HepG2 (cell line): ENCODE measurements around the gene SLC22A23. TPM values are rescaled to one million over a fixed set of nuclear protein-coding genes. Genes with fewer than 3 reads are reported as not detected.
A peak's percentile ranks its signal among the peaks of the same experiment; 100 is the strongest.

Experiments
- ATAC-seq: fragments of 200-7000 bp; cut with Tn5 transposase; 3 replicates; pipeline ENCODE4 v1.9.1; 2020; ENCODE audit warnings: mild to moderate bottlenecking, moderate library complexity
- BruUV-seq: library from RNA; stranded (reverse); fragments of 400-500 nt; replicated peaks from 2 replicates; lab custom pipeline; 2021; lab: Mats Ljungman, UMichigan
- CTCF ChIA-PET: fragments of 300-600 bp; formaldehyde crosslinking; extraction: SDS; loops from one replicate; lab custom pipeline; 2021; ENCODE audit warnings: low total read pairs, inconsistent platforms, low intra/inter-chr PET ratio; lab: Yijun Ruan, JAX
- POLR2A ChIA-PET: fragments of 350-600 bp; sonication (Branson Sonifier 250); formaldehyde crosslinking; loops from one replicate; lab custom pipeline; 2020; ENCODE audit warnings: antibody characterized with exemption, inconsistent platforms; lab: Yijun Ruan, JAX
- DNase-seq: peaks from one replicate; pipeline ENCODE4 v3.0.0-alpha.2; 2015; ENCODE audit warnings: low spot score
- FAIRE-seq: peaks from 3 replicates; lab custom pipeline; 2011; peaks lifted over from hg19 to GRCh38; lab: Jason Lieb, UNC
- H2AFZ ChIP-seq: one replicate; pipeline ENCODE4 v1.6.1; 2011; ENCODE audit warnings: low read length, inconsistent platforms
- H3K27ac ChIP-seq: fragments of 300-600 bp; 3 replicates; pipeline ENCODE4 v1.8.0; 2011; ENCODE audit warnings: mixed run types, mild to moderate bottlenecking, mixed read lengths, low read length, inconsistent platforms; ENCODE audit not compliant: insufficient read depth; ENCODE audit errors: extremely low read length
- H3K27me3 ChIP-seq, 2 experiments: fragments of 200-600 bp in 1 of 2; 2 replicates in 1 of 2; 3 replicates in 1 of 2; pipeline versions ENCODE4 v1.6.0 to v1.8.0; 2011; ENCODE audit warnings: low read length in 2 of 2, mild to moderate bottlenecking in 2 of 2, moderate library complexity in 2 of 2, inconsistent platforms in 1 of 2; ENCODE audit not compliant: insufficient read depth in 2 of 2, control insufficient read depth in 1 of 2
- H3K36me3 ChIP-seq, 2 experiments: fragments of 200-600 bp in 1 of 2; replicated peaks in 1 of 2; 2 replicates in 1 of 2; 3 replicates in 1 of 2; pipeline versions ENCODE4 v1.5.1 to v1.8.0; 2011; ENCODE audit warnings: low read length in 2 of 2, inconsistent platforms in 1 of 2; ENCODE audit not compliant: insufficient read depth in 2 of 2, control insufficient read depth in 1 of 2
- H3K4me1 ChIP-seq: 2 replicates; pipeline ENCODE4 v1.5.1; 2012; ENCODE audit warnings: low read length, inconsistent platforms; ENCODE audit not compliant: insufficient read depth
- H3K4me2 ChIP-seq: 2 replicates; pipeline ENCODE4 v1.6.0; 2011; ENCODE audit warnings: low read depth, low read length, inconsistent platforms
- H3K4me3 ChIP-seq, 3 experiments: fragments of 200-600 bp in 1 of 3; sonication (generic), shearing (Covaris generic) in 1 of 3; replicated peaks in 1 of 3; 2 replicates each; pipeline ENCODE4 v1.5.1; 2011 to 2016; ENCODE audit warnings: low read length in 3 of 3, inconsistent platforms in 2 of 3, low read depth in 2 of 3, mild to moderate bottlenecking in 2 of 3, control low read depth in 1 of 3, mixed read lengths in 1 of 3; ENCODE audit not compliant: insufficient read depth in 1 of 3
- H3K79me2 ChIP-seq: one replicate; pipeline ENCODE4 v1.6.1; 2011; ENCODE audit warnings: low read length, inconsistent platforms; ENCODE audit not compliant: insufficient read depth
- H3K9ac ChIP-seq: 2 replicates; pipeline ENCODE4 v1.6.0; 2011; ENCODE audit warnings: mild to moderate bottlenecking, low read depth, low read length, inconsistent platforms; ENCODE audit not compliant: insufficient read depth
- H3K9me3 ChIP-seq: 2 replicates; pipeline ENCODE4 v1.5.1; 2012; ENCODE audit warnings: mild to moderate bottlenecking, low read length
- H4K20me1 ChIP-seq: 2 replicates; pipeline ENCODE4 v1.6.0; 2011; ENCODE audit warnings: inconsistent platforms, mild to moderate bottlenecking, low read length, moderate library complexity; ENCODE audit not compliant: insufficient read depth
- ARID2 ChIP-seq: sonication (generic); formaldehyde crosslinking; IDR thresholded peaks from 2 replicates; pipeline ENCODE4 v1.8.1; 2022; ENCODE audit warnings: mild to moderate bottlenecking, missing genetic modification reagents, borderline replicate concordance
- CREB1 ChIP-seq, 2 experiments: fragments of 450-650 bp in 1 of 2; IDR thresholded peaks; 2 replicates each; pipeline ENCODE4 v1.6.1; 2016 to 2017; ENCODE audit warnings: control low read depth in 1 of 2, mild to moderate bottlenecking in 1 of 2, missing compliant biosample characterization in 1 of 2, missing genetic modification characterization in 1 of 2
- FOSL2 ChIP-seq: sonication (generic); formaldehyde crosslinking; IDR thresholded peaks from 2 replicates; pipeline ENCODE4 v1.4.0; 2020; ENCODE audit warnings: missing genetic modification reagents
- FOXC1 ChIP-seq: sonication (generic); formaldehyde crosslinking; IDR thresholded peaks from 2 replicates; pipeline ENCODE4 v1.8.0; 2022; ENCODE audit warnings: mild to moderate bottlenecking, missing genetic modification reagents, borderline replicate concordance
- MED1 ChIP-seq: sonication (generic); formaldehyde crosslinking; IDR thresholded peaks from 2 replicates; pipeline ENCODE4 v1.4.0; 2020; ENCODE audit warnings: missing genetic modification reagents
- NCOR1 ChIP-seq: fragments of 200-600 bp; sonication (generic); IDR thresholded peaks from 2 replicates; pipeline ENCODE4 v1.7.0; 2017; ENCODE audit warnings: antibody characterized with exemption, low read length, borderline replicate concordance
- PCBP2 ChIP-seq: fragments of 200-400 bp; formaldehyde crosslinking; optimal IDR thresholded peaks from 2 replicates; pipeline ENCODE3; 2018; ENCODE audit warnings: low read length, low read depth; ENCODE audit not compliant: poor library complexity, severe bottlenecking
- POLR2G ChIP-seq: fragments of 200-400 bp; formaldehyde crosslinking; IDR thresholded peaks from 2 replicates; pipeline ENCODE4 v1.6.1; 2018; ENCODE audit warnings: mild to moderate bottlenecking, low read depth, low read length, moderate library complexity
- YEATS4 ChIP-seq: sonication (generic); formaldehyde crosslinking; IDR thresholded peaks from 2 replicates; pipeline ENCODE4 v1.4.0; 2020; ENCODE audit warnings: missing genetic modification reagents, borderline replicate concordance
- ZBTB38 ChIP-seq: sonication (generic); formaldehyde crosslinking; IDR thresholded peaks from 2 replicates; pipeline ENCODE4 v1.5.1; 2020; ENCODE audit warnings: mild to moderate bottlenecking, missing genetic modification reagents
- ZNF24 ChIP-seq: fragments of 450-650 bp; IDR thresholded peaks from 2 replicates; pipeline ENCODE4 v1.6.1; 2017; ENCODE audit warnings: antibody characterized with exemption, mild to moderate bottlenecking
- ZNF329 ChIP-seq: sonication (generic); formaldehyde crosslinking; IDR thresholded peaks from 2 replicates; pipeline ENCODE4 v1.9.0; 2021; ENCODE audit warnings: low read depth, mild to moderate bottlenecking, missing genetic modification reagents
- ZSCAN12 ChIP-seq: sonication (generic); formaldehyde crosslinking; IDR thresholded peaks from 2 replicates; pipeline ENCODE4 v1.9.0; 2021; ENCODE audit warnings: mild to moderate bottlenecking, missing genetic modification reagents
- WGBS: methylation state at CpG from one replicate; pipeline ENCODE4 v1.1.6; 2017; ENCODE audit warnings: low lambda C conversion rate; 5-methylcytosine and 5-hydroxymethylcytosine counted together
- in situ Hi-C: cut with HindIII; loops from 2 replicates; pipeline ENCODE4 v1.10.0; 2017; ENCODE audit warnings: low pct_unique_long_range_greater_than_20kb; ENCODE audit not compliant: extremely low pct_ligation_motif_present
- intact Hi-C: fragments of 100-400 bp; cut with micrococcal nuclease; formaldehyde crosslinking; loops from one replicate; pipeline ENCODE4 v1.10.0; 2022; ENCODE audit not compliant: unreplicated experiment
- polyA plus RNA-seq, 8 experiments: library from polyadenylated mRNA; depleted of rRNA in 3 of 8; stranded (reverse) in 7 of 8; unstranded in 1 of 8; fragments of >200 nt; fragmentation: Illumina TruSeq in 4 of 8; extraction: Trizol in 4 of 8; gene quantifications; 2 replicates each; pipeline versions ENCODE4 v1.2.1 to v1.2.3, GENCODE V29; 2011 to 2016; ENCODE audit warnings: low read depth in 4 of 8, missing spikeins in 1 of 8, mixed read lengths in 1 of 8; ENCODE audit not compliant: insufficient read depth in 1 of 8
- total RNA-seq, 5 experiments: library from RNA; depleted of rRNA; stranded (reverse); fragments of >200 nt; fragmentation: Illumina TruSeq; extraction: Trizol; gene quantifications; 2 replicates each; pipeline ENCODE4 v1.2.3, GENCODE V29; 2016; ENCODE audit warnings: low read depth in 1 of 5
- TF ChIP-seq, protein P1 (sequence below): sonication (generic); IDR thresholded peaks from 2 replicates; pipeline ENCODE4 v1.6.1; 2016; ENCODE audit warnings: low read depth, borderline replicate concordance
- TF ChIP-seq, protein P2 (sequence below): IDR thresholded peaks from 2 replicates; pipeline ENCODE4 v1.6.1; 2016

Gene SLC22A23
- total and polyA plus RNA-seq, 2 of the 13 experiments (the other 11 are each of a cell fraction or from before 2014, with no cell fraction given), result 11.8 to 17.5 TPM

GRCh38 chr6:3446184-3446583, 10.7 kb downstream of the SLC22A23 start:
- H3K9me3 ChIP-seq, result no peaks in the 10 kb centered on the region
- DNase-seq (no peak), FAIRE-seq (no peak), ATAC-seq (no peak)
- WGBS, result 100% methylated on average over 4 of the region's 4 CpGs
- H3K4me1 ChIP-seq, result peaks cover 63% of the 10 kb centered on the region
- intact Hi-C loops, result no loop called here
- TF ChIP-seq FOXC1 (no peak), PCBP2 (no peak), YEATS4 (no peak)
- ChIA-PET CTCF (no interaction called here), POLR2A (interaction anchor here (0.6 kb wide), 1 partner anchor 544 kb away, joined by 3 read pairs; no protein-coding TSS in a partner anchor)
- no peak overlapping the region for H3K4me3 ChIP-seq
- H3K27me3 ChIP-seq, result no peaks in the 10 kb centered on the region
- no peak overlapping the region for H3K27ac ChIP-seq
- H3K9ac ChIP-seq, result no peak overlapping the region
- no peak overlapping the region for H2AFZ ChIP-seq
- in situ Hi-C loops, result no loop called here
- no TSS peak for BruUV-seq
- H3K79me2 ChIP-seq, result peaks cover 87% of the 10 kb centered on the region
- no peak overlapping the region for H3K4me2 ChIP-seq
- H4K20me1 ChIP-seq, result peaks cover 45% of the 10 kb centered on the region
- H3K36me3 ChIP-seq, result peaks cover 2 to 41% of the 10 kb centered on the region in 2 experiments; a peak in 3 of 5 replicates

GRCh38 chr6:3444276-3445088, 12.4 kb downstream of the SLC22A23 start:
- Histone ChIP-seq H3K4me2 (peak overlapping the region; percentile 55), H4K20me1 (peaks cover 42% of the 10 kb centered on the region; the same call in 1 of the 2 replicates), H3K4me1 (peaks cover 67% of the 10 kb centered on the region), H3K4me3 (peak overlapping the region in 1 of 3 experiments; percentile 13; a peak in 1 of 6 replicates), H2AFZ (no peak overlapping the region), H3K9ac (peak overlapping the region; percentile 12; the same call in 1 of the 2 replicates), H3K27ac (peak overlapping the region; percentile 63), H3K36me3 (peaks cover 2 to 34% of the 10 kb centered on the region in 2 experiments; a peak in 3 of 5 replicates), H3K27me3 (no peaks in the 10 kb centered on the region), H3K79me2 (peaks cover 86% of the 10 kb centered on the region), H3K9me3 (no peaks in the 10 kb centered on the region)
- intact Hi-C loops, result no loop called here
- ChIA-PET CTCF (no interaction called here), POLR2A (interaction anchor here (0.7 to 3.4 kb wide), 8 partner anchors 9 to 78 kb away, joined by 3 to 32 read pairs (median 3); partner anchors contain the start of gene SLC22A23)
- BruUV-seq, result no TSS peak
- peak; percentile 62 for DNase-seq
- peak; percentile 68 for FAIRE-seq
- peak; percentile 73 for ATAC-seq
- WGBS, result 62% methylated on average over 18 of the region's 18 CpGs
- in situ Hi-C loops, result no loop called here
- TF ChIP-seq, protein P1, sequence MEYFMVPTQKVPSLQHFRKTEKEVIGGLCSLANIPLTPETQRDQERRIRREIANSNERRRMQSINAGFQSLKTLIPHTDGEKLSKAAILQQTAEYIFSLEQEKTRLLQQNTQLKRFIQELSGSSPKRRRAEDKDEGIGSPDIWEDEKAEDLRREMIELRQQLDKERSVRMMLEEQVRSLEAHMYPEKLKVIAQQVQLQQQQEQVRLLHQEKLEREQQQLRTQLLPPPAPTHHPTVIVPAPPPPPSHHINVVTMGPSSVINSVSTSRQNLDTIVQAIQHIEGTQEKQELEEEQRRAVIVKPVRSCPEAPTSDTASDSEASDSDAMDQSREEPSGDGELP, result peak; percentile 50; the same call in 1 of the 2 replicates
- TF ChIP-seq NCOR1 (peak; percentile 70; the same call in 1 of the 2 replicates), ZNF329 (no peak), ZBTB38 (CRISPR knock-in tag) (no peak), ZNF24 (no peak), FOSL2 (CRISPR knock-in tag) (peak; percentile 40; the same call in 1 of the 2 replicates), ZSCAN12 (no peak), ARID2 (CRISPR knock-in tag) (peak; percentile 74; the same call in 1 of the 2 replicates), MED1 (CRISPR knock-in tag) (no peak; the same call in 1 of the 2 replicates), POLR2G (no peak), CREB1 (IDR thresholded peaks at IDR 0.05) (no peak), CREB1 (CRISPR knock-in tag; IDR thresholded peaks at IDR 0.05) (no peak)
- TF ChIP-seq, protein P2, sequence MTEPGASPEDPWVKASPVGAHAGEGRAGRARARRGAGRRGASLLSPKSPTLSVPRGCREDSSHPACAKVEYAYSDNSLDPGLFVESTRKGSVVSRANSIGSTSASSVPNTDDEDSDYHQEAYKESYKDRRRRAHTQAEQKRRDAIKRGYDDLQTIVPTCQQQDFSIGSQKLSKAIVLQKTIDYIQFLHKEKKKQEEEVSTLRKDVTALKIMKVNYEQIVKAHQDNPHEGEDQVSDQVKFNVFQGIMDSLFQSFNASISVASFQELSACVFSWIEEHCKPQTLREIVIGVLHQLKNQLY (CRISPR knock-in tag), result no peak
